SK-N-SH treated with all-trans-retinoic acid at 6 μM for 48 hours (cell line): ENCODE measurements around the gene SLC17A9.

Source experiments
- ARNTL ChIP-seq: fragments of 450-650 bp; formaldehyde crosslinking; IDR thresholded peaks from 2 replicates; pipeline ENCODE4 v1.5.0; 2020; ENCODE audit warnings: low read depth, mild to moderate bottlenecking, moderate library complexity, borderline replicate concordance
- GLIS3 ChIP-seq: fragments of 250-450 bp; sonication (Bioruptor Pico); IDR thresholded peaks from 2 replicates; pipeline ENCODE4 v1.5.0; 2020; ENCODE audit warnings: mild to moderate bottlenecking, moderate library complexity
- ISL1 ChIP-seq: fragments of 250-450 bp; sonication (Bioruptor Pico); IDR thresholded peaks from 2 replicates; pipeline ENCODE4 v2.1.2; 2022; ENCODE audit warnings: mild to moderate bottlenecking, moderate library complexity
- PATZ1 ChIP-seq: fragments of 250-450 bp; sonication (Bioruptor Pico); IDR thresholded peaks from 2 replicates; pipeline ENCODE4 v1.8.0; 2020; ENCODE audit warnings: mild to moderate bottlenecking, moderate library complexity, borderline replicate concordance
- SNAI2 ChIP-seq: fragments of 250-450 bp; sonication (Bioruptor Pico); IDR thresholded peaks from 2 replicates; pipeline ENCODE4 v1.5.0; 2020; ENCODE audit warnings: mild to moderate bottlenecking, moderate library complexity
- ZFP3 ChIP-seq: fragments of 250-450 bp; sonication (Bioruptor Pico); IDR thresholded peaks from 2 replicates; pipeline ENCODE4 v1.5.0; 2020; ENCODE audit warnings: mild to moderate bottlenecking, moderate library complexity
- TF ChIP-seq, protein P1 (sequence below): fragments of 250-450 bp; sonication (Bioruptor Pico); IDR thresholded peaks from 2 replicates; pipeline ENCODE4 v1.5.1; 2020; ENCODE audit warnings: low read depth, mild to moderate bottlenecking, moderate library complexity
- TF ChIP-seq, protein P2 (sequence below): fragments of 250-450 bp; sonication (Bioruptor Pico); IDR thresholded peaks from 2 replicates; pipeline ENCODE4 v1.5.0; 2020; ENCODE audit warnings: mild to moderate bottlenecking, moderate library complexity
- TF ChIP-seq, protein P3 (sequence below): fragments of 250-450 bp; sonication (Bioruptor Pico); IDR thresholded peaks from 2 replicates; pipeline ENCODE4 v1.8.0; 2021; ENCODE audit warnings: low read depth, mild to moderate bottlenecking, moderate library complexity, borderline replicate concordance
- TF ChIP-seq, protein P4 (sequence below): fragments of 250-450 bp; sonication (Bioruptor Pico); IDR thresholded peaks from 2 replicates; pipeline ENCODE4 v1.5.1; 2021; ENCODE audit warnings: mild to moderate bottlenecking, moderate library complexity

DNA sequence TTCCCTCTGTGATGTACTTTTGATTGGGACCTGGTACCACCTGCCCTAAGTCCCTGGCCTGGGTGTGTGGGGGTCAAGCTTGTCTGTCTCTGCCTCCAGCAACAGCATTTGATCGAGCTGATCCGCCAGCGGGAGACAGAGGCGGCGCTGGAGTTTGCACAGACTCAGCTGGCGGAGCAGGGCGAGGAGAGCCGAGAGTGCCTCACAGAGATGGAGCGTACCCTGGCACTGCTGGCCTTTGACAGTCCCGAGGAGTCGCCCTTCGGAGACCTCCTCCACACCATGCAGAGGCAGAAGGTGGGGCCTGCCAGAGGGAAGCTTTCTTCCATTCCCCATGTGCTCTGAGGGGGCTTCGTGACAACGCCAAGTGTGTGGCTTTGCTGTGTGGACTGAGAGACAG lies 9.1 kb upstream of the SLC17A9 start:
- TF ChIP-seq, protein P1, sequence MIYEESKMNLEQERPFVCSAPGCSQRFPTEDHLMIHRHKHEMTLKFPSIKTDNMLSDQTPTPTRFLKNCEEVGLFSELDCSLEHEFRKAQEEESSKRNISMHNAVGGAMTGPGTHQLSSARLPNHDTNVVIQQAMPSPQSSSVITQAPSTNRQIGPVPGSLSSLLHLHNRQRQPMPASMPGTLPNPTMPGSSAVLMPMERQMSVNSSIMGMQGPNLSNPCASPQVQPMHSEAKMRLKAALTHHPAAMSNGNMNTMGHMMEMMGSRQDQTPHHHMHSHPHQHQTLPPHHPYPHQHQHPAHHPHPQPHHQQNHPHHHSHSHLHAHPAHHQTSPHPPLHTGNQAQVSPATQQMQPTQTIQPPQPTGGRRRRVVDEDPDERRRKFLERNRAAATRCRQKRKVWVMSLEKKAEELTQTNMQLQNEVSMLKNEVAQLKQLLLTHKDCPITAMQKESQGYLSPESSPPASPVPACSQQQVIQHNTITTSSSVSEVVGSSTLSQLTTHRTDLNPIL (CRISPR knock-in tag): no peak
- TF ChIP-seq SNAI2 (CRISPR knock-in tag) (no peak), GLIS3 (CRISPR knock-in tag) (no peak), ARNTL (CRISPR knock-in tag) (no peak), ZFP3 (CRISPR knock-in tag) (no peak), PATZ1 (CRISPR knock-in tag) (no peak), ISL1 (CRISPR knock-in tag) (no peak)
- TF ChIP-seq, protein P2, sequence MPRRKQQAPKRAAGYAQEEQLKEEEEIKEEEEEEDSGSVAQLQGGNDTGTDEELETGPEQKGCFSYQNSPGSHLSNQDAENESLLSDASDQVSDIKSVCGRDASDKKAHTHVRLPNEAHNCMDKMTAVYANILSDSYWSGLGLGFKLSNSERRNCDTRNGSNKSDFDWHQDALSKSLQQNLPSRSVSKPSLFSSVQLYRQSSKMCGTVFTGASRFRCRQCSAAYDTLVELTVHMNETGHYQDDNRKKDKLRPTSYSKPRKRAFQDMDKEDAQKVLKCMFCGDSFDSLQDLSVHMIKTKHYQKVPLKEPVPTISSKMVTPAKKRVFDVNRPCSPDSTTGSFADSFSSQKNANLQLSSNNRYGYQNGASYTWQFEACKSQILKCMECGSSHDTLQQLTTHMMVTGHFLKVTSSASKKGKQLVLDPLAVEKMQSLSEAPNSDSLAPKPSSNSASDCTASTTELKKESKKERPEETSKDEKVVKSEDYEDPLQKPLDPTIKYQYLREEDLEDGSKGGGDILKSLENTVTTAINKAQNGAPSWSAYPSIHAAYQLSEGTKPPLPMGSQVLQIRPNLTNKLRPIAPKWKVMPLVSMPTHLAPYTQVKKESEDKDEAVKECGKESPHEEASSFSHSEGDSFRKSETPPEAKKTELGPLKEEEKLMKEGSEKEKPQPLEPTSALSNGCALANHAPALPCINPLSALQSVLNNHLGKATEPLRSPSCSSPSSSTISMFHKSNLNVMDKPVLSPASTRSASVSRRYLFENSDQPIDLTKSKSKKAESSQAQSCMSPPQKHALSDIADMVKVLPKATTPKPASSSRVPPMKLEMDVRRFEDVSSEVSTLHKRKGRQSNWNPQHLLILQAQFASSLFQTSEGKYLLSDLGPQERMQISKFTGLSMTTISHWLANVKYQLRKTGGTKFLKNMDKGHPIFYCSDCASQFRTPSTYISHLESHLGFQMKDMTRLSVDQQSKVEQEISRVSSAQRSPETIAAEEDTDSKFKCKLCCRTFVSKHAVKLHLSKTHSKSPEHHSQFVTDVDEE: no peak
- TF ChIP-seq, protein P3, sequence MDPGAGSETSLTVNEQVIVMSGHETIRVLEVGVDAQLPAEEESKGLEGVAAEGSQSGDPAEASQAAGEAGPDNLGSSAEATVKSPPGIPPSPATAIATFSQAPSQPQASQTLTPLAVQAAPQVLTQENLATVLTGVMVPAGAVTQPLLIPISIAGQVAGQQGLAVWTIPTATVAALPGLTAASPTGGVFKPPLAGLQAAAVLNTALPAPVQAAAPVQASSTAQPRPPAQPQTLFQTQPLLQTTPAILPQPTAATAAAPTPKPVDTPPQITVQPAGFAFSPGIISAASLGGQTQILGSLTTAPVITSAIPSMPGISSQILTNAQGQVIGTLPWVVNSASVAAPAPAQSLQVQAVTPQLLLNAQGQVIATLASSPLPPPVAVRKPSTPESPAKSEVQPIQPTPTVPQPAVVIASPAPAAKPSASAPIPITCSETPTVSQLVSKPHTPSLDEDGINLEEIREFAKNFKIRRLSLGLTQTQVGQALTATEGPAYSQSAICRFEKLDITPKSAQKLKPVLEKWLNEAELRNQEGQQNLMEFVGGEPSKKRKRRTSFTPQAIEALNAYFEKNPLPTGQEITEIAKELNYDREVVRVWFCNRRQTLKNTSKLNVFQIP (CRISPR knock-in tag): no peak
- TF ChIP-seq, protein P4, sequence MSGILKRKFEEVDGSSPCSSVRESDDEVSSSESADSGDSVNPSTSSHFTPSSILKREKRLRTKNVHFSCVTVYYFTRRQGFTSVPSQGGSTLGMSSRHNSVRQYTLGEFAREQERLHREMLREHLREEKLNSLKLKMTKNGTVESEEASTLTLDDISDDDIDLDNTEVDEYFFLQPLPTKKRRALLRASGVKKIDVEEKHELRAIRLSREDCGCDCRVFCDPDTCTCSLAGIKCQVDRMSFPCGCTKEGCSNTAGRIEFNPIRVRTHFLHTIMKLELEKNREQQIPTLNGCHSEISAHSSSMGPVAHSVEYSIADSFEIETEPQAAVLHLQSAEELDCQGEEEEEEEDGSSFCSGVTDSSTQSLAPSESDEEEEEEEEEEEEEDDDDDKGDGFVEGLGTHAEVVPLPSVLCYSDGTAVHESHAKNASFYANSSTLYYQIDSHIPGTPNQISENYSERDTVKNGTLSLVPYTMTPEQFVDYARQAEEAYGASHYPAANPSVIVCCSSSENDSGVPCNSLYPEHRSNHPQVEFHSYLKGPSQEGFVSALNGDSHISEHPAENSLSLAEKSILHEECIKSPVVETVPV: no peak
